K562 (cell line): Measurements from ENCODE around the gene SLC35A4. TPM values are rescaled to one million over a fixed set of nuclear protein-coding genes. Genes with fewer than 3 reads are reported as not detected.
A peak's percentile ranks its signal among the peaks of the same experiment; 100 is the strongest.

Source experiments
- ATAC-seq: fragments of 200-7000 bp; cut with Tn5 transposase; 3 replicates; pipeline ENCODE4 v1.9.1; 2020; ENCODE audit warnings: moderate library complexity
- BruUV-seq: library from RNA; stranded (reverse); fragments of 400-500 nt; replicated peaks from 2 replicates; lab custom pipeline; 2021; lab: Mats Ljungman, UMichigan
- CTCF ChIA-PET: fragments of 300-600 bp; formaldehyde crosslinking; extraction: SDS; loops from one replicate; lab custom pipeline; 2021; ENCODE audit warnings: low intra/inter-chr PET ratio; lab: Yijun Ruan, JAX
- POLR2A ChIA-PET: fragments of 300-600, 350-650 bp; sonication (Branson Sonifier 250); formaldehyde crosslinking; extraction: SDS; loops from one replicate; lab custom pipeline; 2021; ENCODE audit warnings: antibody characterized with exemption, inconsistent platforms; lab: Yijun Ruan, JAX
- DNase-seq, 4 experiments: peaks; one replicate each; pipeline versions ENCODE4 v3.0.0 to v3.0.0-alpha.2; 2011 to 2018; ENCODE audit warnings: low spot score in 3 of 4, mixed read lengths in 3 of 4; ENCODE audit errors: extremely low read depth in 1 of 4
- FAIRE-seq: peaks from 2 replicates; lab custom pipeline; 2011; peaks lifted over from hg19 to GRCh38; lab: Jason Lieb, UNC
- H2AFZ ChIP-seq: 2 replicates; pipeline ENCODE4 v1.6.0; 2011; ENCODE audit warnings: low read depth, low read length, control low read depth, inconsistent platforms
- H3K27ac ChIP-seq: fragments of 200-600 bp; 3 replicates; pipeline ENCODE4 v1.8.0; 2011; ENCODE audit warnings: low read depth, mild to moderate bottlenecking, control low read depth, inconsistent platforms, low read length, moderate library complexity, mixed read lengths; ENCODE audit errors: extremely low read depth
- H3K27me3 ChIP-seq, 2 experiments: fragments of 300-600 bp in 1 of 2; 2 replicates in 1 of 2; 3 replicates in 1 of 2; pipeline versions ENCODE4 v1.6.0 to v1.8.0; 2011; ENCODE audit warnings: inconsistent platforms in 2 of 2, low read length in 2 of 2, mild to moderate bottlenecking in 1 of 2, mixed read lengths in 1 of 2, moderate library complexity in 1 of 2; ENCODE audit not compliant: control insufficient read depth in 2 of 2, insufficient read depth in 2 of 2
- H3K36me3 ChIP-seq: fragments of 300-600 bp; 3 replicates; pipeline ENCODE4 v1.8.0; 2011; ENCODE audit warnings: mild to moderate bottlenecking, low read length, inconsistent platforms; ENCODE audit not compliant: control insufficient read depth, insufficient read depth
- H3K4me1 ChIP-seq, 2 experiments: fragments of 200-600 bp in 1 of 2; replicated peaks in 1 of 2; 2 replicates in 1 of 2; 3 replicates in 1 of 2; pipeline versions ENCODE4 v1.5.1 to v1.8.0; 2011; ENCODE audit warnings: inconsistent platforms in 2 of 2, low read length in 2 of 2, mild to moderate bottlenecking in 1 of 2, mixed read lengths in 1 of 2, moderate library complexity in 1 of 2; ENCODE audit not compliant: control insufficient read depth in 2 of 2, insufficient read depth in 2 of 2
- H3K4me2 ChIP-seq: 2 replicates; pipeline ENCODE4 v1.6.1; 2011; ENCODE audit warnings: low read length, control low read depth, inconsistent platforms, mixed read lengths; ENCODE audit not compliant: insufficient read depth
- H3K4me3 ChIP-seq: fragments of 200-600 bp; sonication (generic), shearing (Covaris generic); 2 replicates; pipeline ENCODE4 v1.5.1; 2016; ENCODE audit warnings: control low read depth, inconsistent platforms
- H3K79me2 ChIP-seq: fragments of 200-600 bp; 3 replicates; pipeline ENCODE4 v1.8.0; 2011; ENCODE audit warnings: low read length, inconsistent platforms; ENCODE audit not compliant: control insufficient read depth, insufficient read depth
- H3K9ac ChIP-seq, 2 experiments: 2 replicates each; pipeline versions ENCODE4 v1.6.0 to v1.6.1; 2011; ENCODE audit warnings: low read depth in 2 of 2, low read length in 2 of 2, control low read depth in 1 of 2, inconsistent platforms in 1 of 2, mild to moderate bottlenecking in 1 of 2, mixed read lengths in 1 of 2; ENCODE audit not compliant: insufficient read depth in 1 of 2
- H3K9me1 ChIP-seq: one replicate; pipeline ENCODE4 v1.6.0; 2011; ENCODE audit warnings: inconsistent platforms, mild to moderate bottlenecking, low read length, moderate library complexity; ENCODE audit not compliant: control insufficient read depth, insufficient read depth
- H3K9me3 ChIP-seq: replicated peaks from 2 replicates; pipeline ENCODE4 v1.5.1; 2011; ENCODE audit warnings: low read depth, low read length, inconsistent platforms; ENCODE audit not compliant: control insufficient read depth, insufficient read depth
- H4K20me1 ChIP-seq: replicated peaks from 2 replicates; pipeline ENCODE4 v1.6.1; 2011; ENCODE audit warnings: low read length, inconsistent platforms, mixed read lengths; ENCODE audit not compliant: control insufficient read depth, insufficient read depth
- ADNP ChIP-seq: fragments of 200-800 bp; sonication (Bioruptor generic); IDR thresholded peaks from 2 replicates; pipeline ENCODE4 v1.6.1; 2016; ENCODE audit warnings: missing genetic modification characterization, missing compliant biosample characterization
- CEBPB ChIP-seq: fragments of 450-650 bp; IDR thresholded peaks from 2 replicates; pipeline ENCODE4 v1.6.1; 2016; ENCODE audit warnings: missing genetic modification characterization, missing compliant biosample characterization
- CEBPG ChIP-seq, 3 experiments: fragments of 200-800 bp in 1 of 3; sonication (Bioruptor generic) in 1 of 3; sonication (generic) in 1 of 3; formaldehyde crosslinking in 1 of 3; IDR thresholded peaks in 2 of 3; conservative IDR thresholded peaks in 1 of 3; 2 replicates each; pipeline versions ENCODE4 v1.6.1 to v1.8.0; 2016 to 2022; ENCODE audit warnings: missing compliant biosample characterization in 2 of 3, missing genetic modification characterization in 2 of 3, mild to moderate bottlenecking in 1 of 3, missing genetic modification reagents in 1 of 3
- CHD2 ChIP-seq: IDR thresholded peaks from 2 replicates; pipeline ENCODE4 v1.6.1; 2011; ENCODE audit warnings: low read depth, low read length
- CTBP1 ChIP-seq: fragments of 450-650 bp; IDR thresholded peaks from 2 replicates; pipeline ENCODE4 v1.6.1; 2016; ENCODE audit warnings: borderline replicate concordance
- KLF1 ChIP-seq: fragments of 450-650 bp; IDR thresholded peaks from 2 replicates; pipeline ENCODE4 v1.6.1; 2016; ENCODE audit warnings: missing genetic modification characterization, missing compliant biosample characterization
- MAFG ChIP-seq: fragments of 450-650 bp; conservative IDR thresholded peaks from 2 replicates; pipeline ENCODE4 v1.6.1; 2016; ENCODE audit warnings: missing genetic modification characterization, missing compliant biosample characterization
- MCM5 ChIP-seq: fragments of 450-650 bp; IDR thresholded peaks from 2 replicates; pipeline ENCODE4 v1.6.1; 2016; ENCODE audit warnings: low read depth
- MEIS2 ChIP-seq: fragments of 450-650 bp; IDR thresholded peaks from 2 replicates; pipeline ENCODE4 v1.6.1; 2014; ENCODE audit warnings: mild to moderate bottlenecking; ENCODE audit not compliant: partially characterized antibody
- TRIM24 ChIP-seq, 2 experiments: fragments of 450-650 bp; IDR thresholded peaks; 2 replicates each; pipeline ENCODE4 v1.6.1; 2016
- ZNF239 ChIP-seq: fragments of 250-450 bp; sonication (Bioruptor Pico); IDR thresholded peaks from 2 replicates; pipeline ENCODE4 v1.4.0; 2020; ENCODE audit warnings: mild to moderate bottlenecking
- ZNF311 ChIP-seq: fragments of 250-450 bp; sonication (Bioruptor Pico); IDR thresholded peaks from 2 replicates; pipeline ENCODE4 v1.4.0; 2020; ENCODE audit warnings: mild to moderate bottlenecking, moderate library complexity
- ZNF444 ChIP-seq: fragments of 250-450 bp; sonication (Bioruptor Pico); IDR thresholded peaks from 2 replicates; pipeline ENCODE4 v1.4.0; 2020; ENCODE audit warnings: mild to moderate bottlenecking, moderate library complexity
- WGBS: fragments of 100-300 bp; shearing (Covaris generic); methylation state at CpG from one replicate; pipeline ENCODE4 v1.1.6; 2016; ENCODE audit warnings: low coverage, mixed read lengths; ENCODE audit not compliant: insufficient coverage; ENCODE audit errors: missing lambda C conversion rate; 5-methylcytosine and 5-hydroxymethylcytosine counted together
- in situ Hi-C: fragments of 300-500 bp; cut with MboI; formaldehyde crosslinking; loops from 4 replicates; pipeline ENCODE4 v1.15.0; 2018; ENCODE audit warnings: inconsistent platforms, mixed read lengths
- intact Hi-C: fragments of 100-400 bp; cut with micrococcal nuclease; formaldehyde crosslinking; loops from 2 replicates; pipeline ENCODE4 v1.14.2; 2022
- polyA plus RNA-seq, 8 experiments: library from polyadenylated mRNA; depleted of rRNA in 4 of 8; stranded (reverse) in 5 of 8; unstranded in 3 of 8; fragments of >200 nt; fragmentation: Nextera tagmentation in 2 of 8; fragmentation: Illumina TruSeq in 1 of 8; extraction: Ambion mirVana in 2 of 8; extraction: Trizol in 1 of 8; gene quantifications; 2 replicates each; pipeline versions ENCODE4 v1.2.1 to v1.2.3, GENCODE V29; 2011 to 2014; ENCODE audit warnings: inconsistent platforms in 1 of 8, missing spikeins in 1 of 8
- total RNA-seq, 7 experiments: library from RNA; depleted of rRNA in 6 of 7; stranded (reverse); fragments of >200 nt in 6 of 7; fragmentation: Illumina TruSeq in 2 of 7; extraction: Trizol in 2 of 7; gene quantifications; 2 replicates each; pipeline versions ENCODE4 v1.2.1 to v1.2.3, GENCODE V29; 2011 to 2021; ENCODE audit warnings: low replicate concordance in 1 of 7
- TF ChIP-seq, protein P1 (sequence below): sonication (generic); formaldehyde crosslinking; IDR thresholded peaks from 2 replicates; pipeline ENCODE4 v1.8.0; 2022; ENCODE audit warnings: missing genetic modification reagents, mild to moderate bottlenecking, borderline replicate concordance
- TF ChIP-seq, protein P2 (sequence below): sonication (generic); formaldehyde crosslinking; IDR thresholded peaks from 2 replicates; pipeline ENCODE4 v1.8.1; 2023; ENCODE audit warnings: mild to moderate bottlenecking, missing genetic modification reagents
- TF ChIP-seq, protein P3 (sequence below): sonication (generic); formaldehyde crosslinking; IDR thresholded peaks from 2 replicates; pipeline ENCODE4 v1.8.0; 2022; ENCODE audit warnings: mild to moderate bottlenecking, missing genetic modification reagents

Gene SLC35A4
- total and polyA plus RNA-seq, 9 of the 15 experiments (the other 6 are each of a cell fraction or from before 2014, with no cell fraction given), result 21.8 to 171 (median 42.5) TPM

DNA sequence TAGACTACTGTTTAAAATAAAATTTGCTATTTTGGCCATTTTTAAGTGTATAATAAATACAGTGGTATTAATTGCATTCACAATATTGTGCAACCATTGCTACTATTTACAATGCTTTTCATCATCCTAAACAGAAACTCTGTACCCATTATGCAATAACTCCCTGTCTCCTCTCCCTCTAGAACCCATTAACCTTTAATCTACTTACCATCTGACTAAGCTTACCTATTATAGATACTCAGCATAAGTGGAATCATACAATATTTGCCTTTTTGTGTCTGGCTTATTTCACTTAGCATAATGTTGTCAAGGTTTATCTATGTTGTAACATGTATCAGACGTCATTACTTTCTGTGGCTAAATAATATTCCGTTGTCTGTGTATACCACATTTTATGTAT is 42.4 kb downstream of the SLC35A4 start:
- FAIRE-seq (no peak), ATAC-seq (no peak), DNase-seq (no peak)
- no peak overlapping the region for H3K27ac ChIP-seq
- POLR2A ChIA-PET, result no interaction called here
- no peak overlapping the region for H3K4me3 ChIP-seq
- H3K79me2 ChIP-seq, result no peaks in the 10 kb centered on the region
- peaks cover 14% of the 10 kb centered on the region for H3K9me3 ChIP-seq
- no peaks in the 10 kb centered on the region for H4K20me1 ChIP-seq
- H3K4me2 ChIP-seq, result no peak overlapping the region
- in situ Hi-C loops (no loop called here), intact Hi-C loops (no loop called here)
- CTCF ChIA-PET, result no interaction called here
- H3K4me1 ChIP-seq, result peaks cover 3 to 6% of the 10 kb centered on the region in 2 experiments; a peak in 3 of 5 replicates
- no peaks in the 10 kb centered on the region for H3K27me3 ChIP-seq
- H3K9ac ChIP-seq, result no peak overlapping the region
- BruUV-seq, result no TSS peak
- no peak overlapping the region for H2AFZ ChIP-seq
- H3K36me3 ChIP-seq, result no peaks in the 10 kb centered on the region
- 58% methylated on average over 2 of the region's 2 CpGs for WGBS
- no peaks in the 10 kb centered on the region for H3K9me1 ChIP-seq
- TF ChIP-seq CTBP1, result no peak
- TF ChIP-seq ZNF239, result no peak
- no peak for TF ChIP-seq CEBPG (CRISPR knock-in tag; IDR thresholded peaks at IDR 0.05)
- peak; percentile 76 to 84 for TF ChIP-seq CEBPG (tag; conservative IDR thresholded peaks at IDR 0.05 in 1 of 2, IDR thresholded peaks at IDR 0.05 in 1 of 2)
- no peak for TF ChIP-seq MAFG (tag)
- no peak for TF ChIP-seq ADNP
- TF ChIP-seq TRIM24 (IDR thresholded peaks at IDR 0.05), result peak; percentile 88 to 92; a peak in 3 of 4 replicates
- TF ChIP-seq, protein P1, sequence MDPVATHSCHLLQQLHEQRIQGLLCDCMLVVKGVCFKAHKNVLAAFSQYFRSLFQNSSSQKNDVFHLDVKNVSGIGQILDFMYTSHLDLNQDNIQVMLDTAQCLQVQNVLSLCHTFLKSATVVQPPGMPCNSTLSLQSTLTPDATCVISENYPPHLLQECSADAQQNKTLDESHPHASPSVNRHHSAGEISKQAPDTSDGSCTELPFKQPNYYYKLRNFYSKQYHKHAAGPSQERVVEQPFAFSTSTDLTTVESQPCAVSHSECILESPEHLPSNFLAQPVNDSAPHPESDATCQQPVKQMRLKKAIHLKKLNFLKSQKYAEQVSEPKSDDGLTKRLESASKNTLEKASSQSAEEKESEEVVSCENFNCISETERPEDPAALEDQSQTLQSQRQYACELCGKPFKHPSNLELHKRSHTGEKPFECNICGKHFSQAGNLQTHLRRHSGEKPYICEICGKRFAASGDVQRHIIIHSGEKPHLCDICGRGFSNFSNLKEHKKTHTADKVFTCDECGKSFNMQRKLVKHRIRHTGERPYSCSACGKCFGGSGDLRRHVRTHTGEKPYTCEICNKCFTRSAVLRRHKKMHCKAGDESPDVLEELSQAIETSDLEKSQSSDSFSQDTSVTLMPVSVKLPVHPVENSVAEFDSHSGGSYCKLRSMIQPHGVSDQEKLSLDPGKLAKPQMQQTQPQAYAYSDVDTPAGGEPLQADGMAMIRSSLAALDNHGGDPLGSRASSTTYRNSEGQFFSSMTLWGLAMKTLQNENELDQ (CRISPR knock-in tag), result no peak
- TF ChIP-seq, protein P2, sequence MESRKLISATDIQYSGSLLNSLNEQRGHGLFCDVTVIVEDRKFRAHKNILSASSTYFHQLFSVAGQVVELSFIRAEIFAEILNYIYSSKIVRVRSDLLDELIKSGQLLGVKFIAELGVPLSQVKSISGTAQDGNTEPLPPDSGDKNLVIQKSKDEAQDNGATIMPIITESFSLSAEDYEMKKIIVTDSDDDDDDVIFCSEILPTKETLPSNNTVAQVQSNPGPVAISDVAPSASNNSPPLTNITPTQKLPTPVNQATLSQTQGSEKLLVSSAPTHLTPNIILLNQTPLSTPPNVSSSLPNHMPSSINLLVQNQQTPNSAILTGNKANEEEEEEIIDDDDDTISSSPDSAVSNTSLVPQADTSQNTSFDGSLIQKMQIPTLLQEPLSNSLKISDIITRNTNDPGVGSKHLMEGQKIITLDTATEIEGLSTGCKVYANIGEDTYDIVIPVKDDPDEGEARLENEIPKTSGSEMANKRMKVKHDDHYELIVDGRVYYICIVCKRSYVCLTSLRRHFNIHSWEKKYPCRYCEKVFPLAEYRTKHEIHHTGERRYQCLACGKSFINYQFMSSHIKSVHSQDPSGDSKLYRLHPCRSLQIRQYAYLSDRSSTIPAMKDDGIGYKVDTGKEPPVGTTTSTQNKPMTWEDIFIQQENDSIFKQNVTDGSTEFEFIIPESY (CRISPR knock-in tag), result no peak
- no peak for TF ChIP-seq ZNF444 (CRISPR knock-in tag)
- no peak for TF ChIP-seq KLF1 (tag)
- no peak for TF ChIP-seq MEIS2
- TF ChIP-seq, protein P3, sequence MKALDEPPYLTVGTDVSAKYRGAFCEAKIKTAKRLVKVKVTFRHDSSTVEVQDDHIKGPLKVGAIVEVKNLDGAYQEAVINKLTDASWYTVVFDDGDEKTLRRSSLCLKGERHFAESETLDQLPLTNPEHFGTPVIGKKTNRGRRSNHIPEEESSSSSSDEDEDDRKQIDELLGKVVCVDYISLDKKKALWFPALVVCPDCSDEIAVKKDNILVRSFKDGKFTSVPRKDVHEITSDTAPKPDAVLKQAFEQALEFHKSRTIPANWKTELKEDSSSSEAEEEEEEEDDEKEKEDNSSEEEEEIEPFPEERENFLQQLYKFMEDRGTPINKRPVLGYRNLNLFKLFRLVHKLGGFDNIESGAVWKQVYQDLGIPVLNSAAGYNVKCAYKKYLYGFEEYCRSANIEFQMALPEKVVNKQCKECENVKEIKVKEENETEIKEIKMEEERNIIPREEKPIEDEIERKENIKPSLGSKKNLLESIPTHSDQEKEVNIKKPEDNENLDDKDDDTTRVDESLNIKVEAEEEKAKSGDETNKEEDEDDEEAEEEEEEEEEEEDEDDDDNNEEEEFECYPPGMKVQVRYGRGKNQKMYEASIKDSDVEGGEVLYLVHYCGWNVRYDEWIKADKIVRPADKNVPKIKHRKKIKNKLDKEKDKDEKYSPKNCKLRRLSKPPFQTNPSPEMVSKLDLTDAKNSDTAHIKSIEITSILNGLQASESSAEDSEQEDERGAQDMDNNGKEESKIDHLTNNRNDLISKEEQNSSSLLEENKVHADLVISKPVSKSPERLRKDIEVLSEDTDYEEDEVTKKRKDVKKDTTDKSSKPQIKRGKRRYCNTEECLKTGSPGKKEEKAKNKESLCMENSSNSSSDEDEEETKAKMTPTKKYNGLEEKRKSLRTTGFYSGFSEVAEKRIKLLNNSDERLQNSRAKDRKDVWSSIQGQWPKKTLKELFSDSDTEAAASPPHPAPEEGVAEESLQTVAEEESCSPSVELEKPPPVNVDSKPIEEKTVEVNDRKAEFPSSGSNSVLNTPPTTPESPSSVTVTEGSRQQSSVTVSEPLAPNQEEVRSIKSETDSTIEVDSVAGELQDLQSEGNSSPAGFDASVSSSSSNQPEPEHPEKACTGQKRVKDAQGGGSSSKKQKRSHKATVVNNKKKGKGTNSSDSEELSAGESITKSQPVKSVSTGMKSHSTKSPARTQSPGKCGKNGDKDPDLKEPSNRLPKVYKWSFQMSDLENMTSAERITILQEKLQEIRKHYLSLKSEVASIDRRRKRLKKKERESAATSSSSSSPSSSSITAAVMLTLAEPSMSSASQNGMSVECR (CRISPR knock-in tag), result no peak
- TF ChIP-seq ZNF311 (CRISPR knock-in tag), result no peak
- TF ChIP-seq MCM5, result no peak
- TF ChIP-seq CEBPB (tag), result peak; percentile 81
- TF ChIP-seq CHD2, result no peak
